ENCODE results near the gene DNAJB8.

DNAJB8 gene

GRCh38 chr3:128463771-128464170 lies 2.9 kb downstream of the DNAJB8 start:
- no peak for DNase-seq

GRCh38 chr3:128463354-128463753 lies 3.3 kb downstream of the DNAJB8 start:
- no peak for DNase-seq

GRCh38 chr3:128462931-128463330 lies 3.8 kb downstream of the DNAJB8 start:
- no peak for DNase-seq

- DNase-seq = no peak
Observed at GRCh38 chr3:128462341-128462910, 4.3 kb downstream of the DNAJB8 start.

- DNase-seq = no peak
Observed at GRCh38 chr3:128461731-128462130, 5.0 kb downstream of the DNAJB8 start.

- DNase-seq = no peak
Observed at GRCh38 chr3:128459461-128459820, 7.2 kb downstream of the DNAJB8 start.

GRCh38 chr3:128458746-128459460 lies 7.8 kb downstream of the DNAJB8 start:
- no peak for DNase-seq

GRCh38 chr3:128457937-128458336 lies 8.8 kb downstream of the DNAJB8 start:
- DNase-seq = no peak

- DNase-seq = no peak
Observed at GRCh38 chr3:128456776-128457715, 9.6 kb downstream of the DNAJB8 start.

GRCh38 chr3:128455786-128456748 lies 10.6 kb downstream of the DNAJB8 start:
- no peak for DNase-seq

GRCh38 chr3:128455116-128455515 lies 11.6 kb downstream of the DNAJB8 start:
- no peak for DNase-seq

- DNase-seq = no peak
Observed at GRCh38 chr3:128454310-128454618, 12.4 kb downstream of the DNAJB8 start.

GRCh38 chr3:128453501-128454309 lies 13.0 kb downstream of the DNAJB8 start:
- no peak for DNase-seq

- DNase-seq = no peak
Observed at GRCh38 chr3:128452678-128453275, 13.9 kb downstream of the DNAJB8 start.

- DNase-seq = no peak
Observed at GRCh38 chr3:128452120-128452519, 14.6 kb downstream of the DNAJB8 start.

GRCh38 chr3:128449111-128449638 lies 17.5 kb downstream of the DNAJB8 start:
- DNase-seq = no peak

GRCh38 chr3:128448491-128448890 lies 18.2 kb downstream of the DNAJB8 start:
- no peak for DNase-seq

- no peak for DNase-seq
Observed at GRCh38 chr3:128447561-128448013, 19.1 kb downstream of the DNAJB8 start.

- no peak for DNase-seq
Observed at GRCh38 chr3:128446821-128447220, 19.9 kb downstream of the DNAJB8 start.

GRCh38 chr3:128445357-128445756 lies 21.3 kb downstream of the DNAJB8 start:
- no peak for DNase-seq

GRCh38 chr3:128443771-128444170 lies 22.9 kb downstream of the DNAJB8 start:
- no peak for DNase-seq
